Measurements from ENCODE around the gene FOXD4L3. TPM values are rescaled to one million over a fixed set of nuclear protein-coding genes. Genes with fewer than 3 reads are reported as not detected.
"Not testable (repeated sequence)": the region's sequence is repeated elsewhere in the genome, so short reads cannot be mapped to it uniquely, and the experiment has no call there.

The FOXD4L3 gene
- total RNA-seq, 8 experiments from 2014 or later = 0.05 to 0.52 (median 0.19) TPM; not detected in 1

DNA sequence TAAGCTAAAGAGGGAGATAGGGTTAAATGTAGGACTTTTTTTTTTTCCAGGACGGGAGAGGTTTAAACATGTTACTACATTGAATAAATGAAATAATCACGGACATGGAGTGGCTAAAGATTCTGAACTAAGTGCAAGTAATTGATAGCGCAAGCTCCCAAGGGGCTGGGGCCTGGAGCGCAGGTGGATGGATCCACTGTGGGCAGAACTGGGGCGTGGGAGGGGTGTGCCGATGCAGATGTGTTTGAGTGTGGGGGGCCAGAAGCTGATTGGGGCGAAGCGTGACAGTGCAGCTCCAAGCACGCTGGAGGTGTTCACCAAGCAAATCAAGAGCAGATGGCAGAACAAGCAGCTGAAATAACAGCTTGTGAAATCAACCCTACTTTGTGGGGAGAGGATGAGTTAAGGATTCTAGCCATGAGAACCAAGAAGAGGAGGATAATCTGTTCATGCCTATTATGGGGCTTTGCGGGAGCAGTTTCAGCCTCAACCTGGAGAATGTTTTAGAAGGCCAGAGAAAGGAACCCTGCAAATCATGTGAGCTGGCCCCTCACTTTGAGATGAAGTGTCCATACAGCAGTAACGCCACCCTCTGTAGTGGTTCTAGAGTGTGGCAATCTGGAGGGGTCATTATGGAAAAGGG lies 28.0 kb downstream of the FOXD4L3 start:
- no CpG with 5 or more reads among the region's 11 CpGs for WGBS, 10 experiments
- in situ Hi-C loops (cut with MboI; ENCODE audit: low pct_unique_long_range_greater_than_20kb in 2 of 9, low sequenced_read_pairs in 9 of 9, unreplicated experiment in 9 of 9); H3K27ac ChIP-seq; ATAC-seq (replicated peaks in 6 of 8); H3K4me1 ChIP-seq (replicated peaks in 1 of 2); H3K4me3 ChIP-seq: not testable (repeated sequence)

GRCh38 chr9:68332122-68332521 lies 29.5 kb downstream of the FOXD4L3 start:
- ATAC-seq (replicated peaks in 6 of 8); H3K4me3 ChIP-seq; H3K4me1 ChIP-seq (replicated peaks in 1 of 2); H3K27ac ChIP-seq; in situ Hi-C loops (cut with MboI; ENCODE audit: low pct_unique_long_range_greater_than_20kb in 2 of 9, low sequenced_read_pairs in 9 of 9, unreplicated experiment in 9 of 9): not testable (repeated sequence)
- WGBS, 10 experiments = no CpG with 5 or more reads among the region's 1 CpG

DNA sequence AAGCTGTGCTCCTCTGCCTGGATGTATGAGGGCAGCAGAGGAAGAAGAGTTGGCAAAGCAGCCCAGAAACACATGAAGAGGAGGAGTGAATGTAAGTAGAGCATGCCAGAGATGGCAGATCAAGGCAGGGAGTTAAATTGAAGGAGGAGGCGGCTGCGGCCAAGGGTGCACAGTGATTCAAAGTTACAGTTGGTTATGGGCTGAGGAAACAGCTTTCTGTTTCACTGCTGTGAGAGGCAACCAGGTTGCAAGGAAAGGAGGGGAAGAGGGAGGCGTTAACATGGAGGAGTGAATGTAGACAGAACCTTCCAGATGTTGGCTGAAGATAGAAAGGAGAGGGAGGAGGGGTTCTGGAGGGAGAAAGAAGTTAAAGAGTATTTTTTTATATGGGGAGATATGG lies 33.3 kb downstream of the FOXD4L3 start:
- H3K27ac ChIP-seq; H3K4me3 ChIP-seq; H3K4me1 ChIP-seq (replicated peaks in 1 of 2); in situ Hi-C loops (cut with MboI; ENCODE audit: low pct_unique_long_range_greater_than_20kb in 2 of 9, low sequenced_read_pairs in 9 of 9, unreplicated experiment in 9 of 9): not testable (repeated sequence)
- ATAC-seq (replicated peaks in 6 of 8) = peak in 1 of 8 experiments; percentile 73
- WGBS, 10 experiments = no CpG with 5 or more reads among the region's 3 CpGs

DNA sequence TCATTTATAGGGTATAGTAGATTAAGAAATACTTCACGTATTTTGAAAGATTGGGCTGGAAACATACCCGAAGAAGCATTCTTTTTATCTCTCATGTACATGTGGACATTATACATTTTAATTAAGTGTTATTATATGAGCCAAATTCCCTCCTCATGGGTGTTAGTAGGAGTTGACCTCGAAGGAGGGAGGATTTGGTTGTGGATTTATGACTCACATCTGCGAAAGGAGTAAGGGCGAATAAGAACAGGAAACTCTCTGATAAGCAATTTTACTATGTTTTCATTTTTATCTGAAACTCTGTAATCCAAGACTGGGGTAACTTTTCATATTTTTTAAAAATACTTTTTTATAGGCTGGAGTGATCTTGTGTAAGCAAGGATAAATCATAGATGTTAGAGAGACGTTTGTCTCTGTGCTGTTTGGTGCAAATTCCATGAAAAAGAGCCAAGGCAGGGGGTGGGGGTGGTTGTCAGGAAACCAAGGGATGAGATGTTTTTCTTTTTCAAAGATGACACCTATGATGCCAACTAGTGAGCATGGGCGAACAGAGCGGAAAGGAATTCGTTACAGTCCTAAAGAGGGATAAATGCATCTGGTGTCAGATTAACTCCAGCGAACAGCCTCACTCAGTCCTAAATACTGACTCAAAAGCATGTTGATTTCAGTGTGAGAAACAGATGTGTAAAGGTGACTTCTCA lies 34.1 kb downstream of the FOXD4L3 start:
- in situ Hi-C loops (cut with MboI; ENCODE audit: low pct_unique_long_range_greater_than_20kb in 2 of 9, low sequenced_read_pairs in 9 of 9, unreplicated experiment in 9 of 9); H3K27ac ChIP-seq: not testable (repeated sequence)
- whole genome bisulfite sequencing, 10 experiments = no CpG with 5 or more reads among the region's 10 CpGs

GRCh38 chr9:68338000-68338399 lies 35.3 kb downstream of the FOXD4L3 start:
- in situ Hi-C loops (cut with MboI; ENCODE audit: low pct_unique_long_range_greater_than_20kb in 2 of 9, low sequenced_read_pairs in 9 of 9, unreplicated experiment in 9 of 9); H3K4me1 ChIP-seq (replicated peaks in 1 of 2); H3K27ac ChIP-seq; ATAC-seq (replicated peaks in 6 of 8); H3K4me3 ChIP-seq: not testable (repeated sequence)
- WGBS, 10 experiments = 56 to 100% (median 60%) methylated on average over 1 to 4 of the region's 7 CpGs; no CpG with 5 or more reads in 7 of the 10 experiments

More for the DNA sequence above, 34.1 kb downstream of the FOXD4L3 start:
- H3K4me3 ChIP-seq; H3K4me1 ChIP-seq (replicated peaks in 1 of 2): not testable (repeated sequence)
- peak in 2 of 8 experiments; percentile 80 to 85 for ATAC-seq (replicated peaks in 6 of 8)

- H3K4me1 ChIP-seq (replicated peaks in 1 of 2); H3K27ac ChIP-seq; H3K4me3 ChIP-seq; in situ Hi-C loops (cut with MboI; ENCODE audit: low pct_unique_long_range_greater_than_20kb in 2 of 9, low sequenced_read_pairs in 9 of 9, unreplicated experiment in 9 of 9): not testable (repeated sequence)
- ATAC-seq (replicated peaks in 6 of 8) = peak; percentile 87 to 99 (median 92)
- no CpG with 5 or more reads among the region's 10 CpGs for WGBS, 10 experiments
These were observed 39.8 kb downstream of the FOXD4L3 start for GRCh38 chr9:68342265-68343025.

DNA sequence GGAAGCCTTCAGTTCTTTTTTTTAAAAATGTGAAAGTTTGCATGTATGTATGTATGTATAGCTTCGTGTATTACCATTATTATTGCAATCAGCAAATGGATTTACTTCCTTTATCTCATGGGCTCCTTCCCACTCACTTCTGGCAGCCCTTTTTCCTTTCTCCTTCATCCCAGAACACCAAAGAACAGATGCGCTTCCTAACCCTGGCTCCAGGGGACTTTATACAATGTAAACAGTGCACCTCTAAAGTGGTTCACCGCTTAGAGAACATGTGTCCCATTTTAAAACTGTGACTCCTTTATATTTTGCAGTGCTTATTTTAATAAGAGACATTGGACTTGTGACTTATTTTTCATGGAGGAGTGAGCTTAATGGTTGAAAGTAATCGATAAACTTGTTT lies 40.6 kb downstream of the FOXD4L3 start:
- ATAC-seq (replicated peaks in 6 of 8); H3K27ac ChIP-seq; H3K4me1 ChIP-seq (replicated peaks in 1 of 2); H3K4me3 ChIP-seq; in situ Hi-C loops (cut with MboI; ENCODE audit: low pct_unique_long_range_greater_than_20kb in 2 of 9, low sequenced_read_pairs in 9 of 9, unreplicated experiment in 9 of 9): not testable (repeated sequence)
- 0 to 50% methylated on average over 1 of the region's 4 CpGs; no CpG with 5 or more reads in 8 of the 10 experiments for WGBS, 10 experiments

- in situ Hi-C loops (cut with MboI; ENCODE audit: low pct_unique_long_range_greater_than_20kb in 2 of 9, low sequenced_read_pairs in 9 of 9, unreplicated experiment in 9 of 9); H3K4me1 ChIP-seq (replicated peaks in 1 of 2); H3K27ac ChIP-seq; ATAC-seq (replicated peaks in 6 of 8); H3K4me3 ChIP-seq: not testable (repeated sequence)
- no CpG with 5 or more reads among the region's 4 CpGs for WGBS, 10 experiments
These were observed 41.3 kb downstream of the FOXD4L3 start for GRCh38 chr9:68343992-68344391.

DNA sequence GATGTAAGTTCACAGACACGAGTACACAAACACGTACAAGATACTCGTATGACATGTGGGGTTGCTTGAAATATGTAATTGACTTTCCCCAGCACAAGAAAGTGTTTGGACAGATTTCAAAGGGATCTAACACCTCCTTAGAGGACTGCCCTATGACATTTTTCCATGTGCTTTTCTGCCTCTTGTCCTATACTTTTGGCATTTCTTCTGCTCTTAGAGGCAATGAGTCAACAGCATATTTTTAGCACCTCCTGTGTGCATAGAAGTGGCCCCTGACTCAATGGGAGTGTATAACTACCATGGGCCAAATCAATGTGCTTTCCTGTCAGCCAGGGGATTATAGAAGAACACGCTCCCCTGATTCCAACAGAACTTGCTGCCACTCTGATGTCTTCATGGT lies 49.0 kb downstream of the FOXD4L3 start:
- H3K4me3 ChIP-seq; H3K27ac ChIP-seq; H3K4me1 ChIP-seq (replicated peaks in 1 of 2); in situ Hi-C loops (cut with MboI; ENCODE audit: low pct_unique_long_range_greater_than_20kb in 2 of 9, low sequenced_read_pairs in 9 of 9, unreplicated experiment in 9 of 9); ATAC-seq (replicated peaks in 6 of 8): not testable (repeated sequence)
- WGBS, 10 experiments = 0 to 70% (median 53%) methylated on average over 1 to 3 of the region's 4 CpGs; no CpG with 5 or more reads in 6 of the 10 experiments

Other genes with a start within 250 kb of the FOXD4L3 start
- 10 to 100 TPM; 14.4 to 49.7 (median 28.6) TPM for gene ZNG1C, start 60.9 kb upstream of the FOXD4L3 start, total RNA-seq
- gene PGM5, start 53.7 kb downstream of the FOXD4L3 start, total RNA-seq = 1 to 10 TPM in 3 of 8 experiments, under 1 TPM in 4, not detected in 1; 0.35 to 2.4 (median 0.67) TPM
- under 1 TPM in 1 of 8 experiments, not detected in 7; 0.62 TPM for gene TMEM252, start 238.0 kb downstream of the FOXD4L3 start, total RNA-seq

All from motor neuron (in vitro differentiated cells).